Jurkat, Clone E6-1 (cell line): ENCODE results near the gene ITGAE.
A peak's percentile ranks its signal among the peaks of the same experiment; 100 is the strongest.
"Not testable (repeated sequence)": the region's sequence is repeated elsewhere in the genome, so short reads cannot be mapped to it uniquely, and the experiment has no call there.

Source experiments
- DNase-seq: peaks from one replicate; pipeline ENCODE4 v3.0.0-alpha.2; 2011; ENCODE audit warnings: low read depth, low spot score
- H3K4me3 ChIP-seq: 2 replicates; pipeline ENCODE4 v1.5.1; 2011; ENCODE audit warnings: mild to moderate bottlenecking, low read length, control low read depth, moderate library complexity

Gene ITGAE

DNA sequence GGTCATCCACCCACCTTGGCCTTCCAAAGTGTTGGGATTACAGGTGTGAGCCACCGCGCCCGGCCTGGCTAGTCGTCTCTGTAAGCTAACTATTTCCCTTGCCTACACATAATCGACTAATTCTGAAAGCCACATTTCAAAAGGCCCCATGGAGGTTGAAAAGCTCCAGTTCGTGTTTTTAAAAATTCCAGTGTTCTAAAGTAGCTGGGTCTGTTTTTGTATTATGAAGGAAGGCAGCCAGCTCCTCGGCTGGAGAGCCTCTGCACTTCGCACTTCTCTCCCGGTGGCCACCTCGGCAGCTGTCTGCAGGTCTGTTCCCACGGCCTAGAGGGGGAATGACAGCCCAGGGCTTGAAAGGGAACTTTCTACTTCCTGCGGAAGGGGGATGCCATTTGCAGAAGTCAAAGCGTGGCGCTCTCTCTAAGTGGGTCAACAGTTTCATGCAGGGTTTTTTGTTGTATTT, 60.3 kb downstream of the ITGAE start:
- DNase-seq: peak; percentile 97
- no peak overlapping the region for H3K4me3 ChIP-seq

DNA sequence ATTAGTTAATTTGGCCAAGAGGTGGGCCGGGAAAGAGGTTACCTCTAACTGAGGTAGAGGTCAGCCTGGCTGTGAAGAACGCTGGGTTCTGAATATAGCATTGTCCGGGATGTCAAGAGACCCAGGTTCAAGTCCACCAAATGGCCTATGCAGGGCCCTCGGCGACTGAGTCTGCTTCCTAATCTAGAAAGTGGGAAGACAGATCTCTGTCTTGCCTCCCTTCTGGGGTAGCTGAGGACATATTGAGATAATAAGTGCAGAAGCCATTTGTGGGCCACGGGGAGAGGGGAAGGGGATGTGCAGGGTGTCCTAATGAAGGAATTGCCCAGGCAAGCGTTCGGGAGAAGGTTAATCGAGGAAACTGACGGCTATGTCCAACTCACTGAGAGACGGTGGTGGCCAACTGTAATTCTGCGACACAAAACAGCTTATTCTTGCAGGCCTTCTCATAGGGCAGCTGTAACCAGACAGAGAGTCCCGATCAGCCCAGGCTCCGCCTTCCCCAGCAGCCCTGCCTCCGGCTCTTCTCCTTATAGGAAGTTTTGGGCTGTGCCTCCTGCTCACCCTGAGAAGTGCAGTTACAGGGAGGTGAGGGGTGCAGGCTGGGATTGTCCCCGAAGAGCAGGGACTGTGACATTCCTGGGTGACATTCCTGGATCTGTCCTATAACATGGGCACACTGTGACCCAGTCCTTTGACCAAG, 61.4 kb downstream of the ITGAE start:
- no peak for DNase-seq
- H3K4me3 ChIP-seq: no peak overlapping the region

DNA sequence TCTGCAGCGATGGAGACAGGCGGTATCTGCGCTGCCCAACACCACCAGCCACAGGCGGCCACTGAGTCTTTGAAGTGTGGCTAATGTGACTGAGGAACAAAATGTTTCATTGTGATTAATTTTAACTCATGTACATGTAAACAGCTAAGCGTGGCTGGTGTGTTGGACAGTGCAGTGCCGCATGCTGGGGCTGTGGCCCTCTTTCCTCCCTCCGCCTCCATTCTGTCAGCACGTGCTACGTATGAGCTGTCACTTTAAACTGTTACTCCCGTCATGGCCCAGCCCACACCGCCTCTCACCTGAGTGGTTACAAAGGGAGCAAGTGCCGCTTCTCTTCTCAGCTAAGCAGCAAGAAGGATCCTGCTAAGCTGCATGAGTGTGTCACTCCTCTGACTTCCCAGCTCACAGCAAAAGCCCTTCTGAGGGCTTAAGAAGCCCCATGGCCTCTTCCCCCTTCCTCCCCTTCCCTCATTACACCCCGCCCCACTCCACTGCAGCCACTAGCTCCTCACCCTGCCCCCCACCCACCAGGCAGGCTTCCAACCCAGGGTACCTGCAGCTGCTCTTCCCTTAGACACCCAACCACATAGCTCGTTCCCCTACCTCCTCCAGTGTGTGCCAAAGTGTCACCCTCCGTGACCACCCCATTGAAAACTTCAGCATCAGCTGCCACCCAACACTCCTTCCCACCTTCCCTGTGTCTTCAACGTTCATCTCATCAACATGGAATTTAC, 62.3 kb downstream of the ITGAE start:
- H3K4me3 ChIP-seq: peak overlapping the region; percentile 38
- DNase-seq: peak; percentile 82

DNA sequence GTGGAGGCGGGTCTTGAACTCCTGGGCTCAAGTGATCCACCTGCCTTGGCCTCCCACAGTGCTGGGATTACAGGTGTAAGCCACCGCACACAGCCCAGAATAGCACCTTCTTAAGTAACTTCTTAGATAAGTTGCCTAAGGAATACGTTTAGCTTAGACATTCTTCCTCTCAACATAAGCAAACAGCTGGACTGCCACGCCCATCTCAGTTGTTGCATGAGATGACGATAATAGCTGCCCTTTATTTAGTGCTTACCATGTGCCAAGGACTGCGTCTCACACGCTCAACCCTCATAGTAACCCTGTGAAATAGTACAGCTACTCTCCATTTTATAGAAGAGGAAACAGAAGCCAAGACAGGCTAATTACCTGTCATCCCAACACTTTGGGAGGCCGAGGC, 65.5 kb downstream of the ITGAE start:
- DNase-seq: no peak
- H3K4me3 ChIP-seq: no peak overlapping the region

DNA sequence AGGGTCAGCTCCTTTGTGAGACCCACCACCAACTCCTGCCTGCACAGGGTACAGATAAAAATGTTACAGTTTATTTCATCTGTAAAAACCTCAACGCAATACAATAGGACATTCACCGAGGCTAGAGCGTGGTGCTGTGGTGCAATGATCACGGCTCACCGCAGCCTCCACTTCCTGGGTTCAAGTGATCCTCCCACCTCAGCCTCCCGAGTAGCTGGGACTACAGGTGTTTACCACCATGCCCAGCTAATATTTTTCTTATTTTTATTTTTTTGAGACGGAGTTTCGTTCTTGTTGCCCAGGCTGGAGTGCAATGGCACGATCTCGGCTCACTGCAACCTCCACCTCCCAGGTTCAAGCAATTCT, 66.1 kb downstream of the ITGAE start:
- not testable (repeated sequence) for DNase-seq, H3K4me3 ChIP-seq

DNA sequence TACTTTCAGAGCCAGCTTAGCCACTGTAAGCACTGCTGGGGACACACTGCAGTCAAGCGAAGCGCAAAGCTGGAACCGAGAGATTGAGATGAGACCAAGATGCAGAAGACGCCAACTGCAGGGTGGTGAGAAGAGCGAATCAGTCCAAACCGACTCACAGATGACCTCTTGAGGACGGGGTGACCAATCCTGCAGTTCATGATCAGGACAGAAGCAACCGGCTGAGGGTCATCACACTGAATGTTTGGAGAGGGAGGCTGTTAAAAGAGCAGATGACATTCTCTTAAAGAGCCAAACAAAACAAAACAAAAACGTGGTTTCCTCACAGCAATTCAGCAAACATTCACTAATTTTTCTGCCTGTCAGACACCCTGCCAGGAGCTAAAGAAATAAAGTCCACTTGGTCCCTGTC, 68.8 kb downstream of the ITGAE start:
- DNase-seq: no peak
- H3K4me3 ChIP-seq: no peak overlapping the region

DNA sequence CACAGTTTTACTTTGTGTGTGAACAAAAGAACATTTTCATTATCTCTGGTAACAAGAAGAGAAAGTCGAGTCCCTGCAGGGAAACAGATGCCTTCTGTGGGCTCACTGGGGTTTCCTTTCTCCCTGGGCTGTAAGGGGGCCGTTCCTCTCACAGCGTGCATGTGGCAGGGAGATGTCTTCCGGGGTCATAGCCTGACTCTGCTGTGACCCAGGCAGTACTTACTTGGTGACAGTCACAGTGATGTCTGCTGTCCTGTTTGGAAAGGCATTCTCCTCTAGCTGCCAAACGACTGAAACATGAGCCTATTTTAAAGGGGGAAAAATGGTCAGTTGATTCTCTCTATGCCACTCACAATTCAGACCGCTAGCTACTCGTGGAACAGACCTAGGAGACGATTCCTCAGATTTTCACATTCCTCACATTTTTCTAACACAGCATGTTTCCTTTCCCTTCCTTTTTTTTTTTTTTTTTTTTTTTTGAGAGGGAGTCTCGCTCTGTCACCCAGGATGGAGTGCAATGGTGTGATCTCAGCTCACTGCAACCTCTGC, 70.0 kb downstream of the ITGAE start:
- H3K4me3 ChIP-seq: no peak overlapping the region
- no peak for DNase-seq

DNA sequence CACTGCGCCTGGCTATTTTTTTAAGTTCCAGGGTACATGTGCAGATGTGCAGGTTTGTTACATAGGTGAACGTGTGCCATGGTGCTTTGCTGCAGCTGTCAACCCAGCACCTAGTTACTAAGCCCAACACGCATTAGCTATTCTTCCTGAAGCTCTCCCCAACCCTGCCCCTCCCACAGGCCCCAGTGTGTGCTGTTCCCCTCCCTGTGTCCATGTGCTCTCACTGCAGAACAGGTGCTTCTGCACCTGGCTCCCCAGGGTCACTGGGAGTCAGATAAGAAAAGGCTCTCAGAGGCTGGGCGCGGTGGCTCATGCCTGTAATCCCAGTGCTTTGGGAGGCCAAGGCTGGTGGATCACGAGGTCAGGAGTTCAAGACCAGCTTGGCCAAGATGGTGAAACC, 71.1 kb downstream of the ITGAE start:
- H3K4me3 ChIP-seq: no peak overlapping the region
- DNase-seq: no peak

DNA sequence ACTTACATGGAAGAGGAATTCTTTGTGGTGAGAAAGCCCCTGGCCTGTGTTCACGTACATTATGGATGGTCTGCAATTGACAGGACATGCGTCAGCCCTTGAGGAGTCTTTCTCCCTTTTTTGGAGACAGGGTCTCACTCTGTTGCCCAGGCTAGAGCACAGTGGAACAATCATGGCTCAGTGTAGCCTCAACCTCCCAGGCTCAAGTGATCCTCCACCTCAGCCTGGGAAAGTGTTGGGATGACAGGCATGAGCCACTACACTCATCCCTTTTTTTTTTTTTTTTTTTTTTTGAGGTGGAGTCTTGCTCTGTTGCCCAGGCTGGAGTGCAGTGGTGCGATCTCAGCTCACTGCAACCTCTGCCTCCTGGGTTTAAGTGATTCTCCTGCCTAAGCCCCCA, 72.9 kb downstream of the ITGAE start:
- not testable (repeated sequence) for DNase-seq, H3K4me3 ChIP-seq

DNA sequence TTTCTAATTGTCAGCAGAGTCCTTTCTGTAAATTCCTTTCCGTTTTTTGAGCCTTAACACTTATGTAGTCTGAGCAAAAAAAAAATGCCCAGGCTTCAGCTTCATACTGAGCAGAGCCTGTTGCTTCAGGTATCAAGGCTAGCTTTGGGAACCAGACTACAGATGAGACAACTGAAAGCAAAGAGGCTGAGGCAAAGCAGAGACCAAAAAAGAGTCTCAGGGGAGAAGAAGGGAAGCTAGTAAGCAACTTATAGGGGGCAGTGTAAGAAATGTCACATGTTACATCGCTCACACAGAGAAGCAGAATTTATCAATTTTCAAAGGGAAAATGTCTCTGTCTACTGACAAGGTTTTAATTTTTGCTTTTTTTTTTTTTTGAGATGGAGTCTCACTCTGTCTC, 73.9 kb downstream of the ITGAE start:
- no peak overlapping the region for H3K4me3 ChIP-seq
- no peak for DNase-seq

DNA sequence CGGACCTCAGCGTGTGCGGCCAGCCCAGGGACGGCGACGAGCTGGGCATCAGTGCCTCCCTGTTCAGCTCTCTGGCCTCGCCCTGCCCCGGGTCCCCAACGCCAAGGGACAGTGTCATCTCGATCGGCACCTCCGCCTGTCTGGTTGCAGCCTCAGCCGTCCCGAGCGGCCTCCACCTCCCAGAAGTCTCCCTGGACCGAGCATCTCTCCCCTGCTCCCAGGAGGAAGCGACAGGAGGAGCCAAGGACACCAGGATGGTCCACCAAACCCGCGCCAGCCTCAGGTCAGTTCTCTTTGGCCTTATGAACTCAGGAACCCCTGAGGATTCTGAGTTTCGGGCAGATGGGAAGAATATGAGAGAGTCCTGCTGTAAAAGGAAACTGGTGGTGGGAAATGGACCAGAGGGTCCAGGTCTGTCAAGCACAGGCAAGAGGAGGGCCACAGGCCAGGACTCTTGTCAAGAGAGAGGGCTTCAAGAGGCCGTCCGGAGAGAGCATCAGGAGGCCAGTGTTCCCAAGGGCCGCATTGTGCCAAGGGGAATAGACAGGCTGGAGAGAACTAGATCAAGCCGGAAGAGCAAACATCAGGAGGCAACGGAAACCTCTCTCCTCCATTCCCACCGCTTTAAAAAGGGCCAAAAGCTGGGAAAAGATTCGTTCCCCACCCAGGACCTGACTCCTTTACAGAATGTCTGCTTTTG, 76.5 kb downstream of the ITGAE start:
- DNase-seq: no peak
- peak overlapping the region; percentile 97 for H3K4me3 ChIP-seq

DNA sequence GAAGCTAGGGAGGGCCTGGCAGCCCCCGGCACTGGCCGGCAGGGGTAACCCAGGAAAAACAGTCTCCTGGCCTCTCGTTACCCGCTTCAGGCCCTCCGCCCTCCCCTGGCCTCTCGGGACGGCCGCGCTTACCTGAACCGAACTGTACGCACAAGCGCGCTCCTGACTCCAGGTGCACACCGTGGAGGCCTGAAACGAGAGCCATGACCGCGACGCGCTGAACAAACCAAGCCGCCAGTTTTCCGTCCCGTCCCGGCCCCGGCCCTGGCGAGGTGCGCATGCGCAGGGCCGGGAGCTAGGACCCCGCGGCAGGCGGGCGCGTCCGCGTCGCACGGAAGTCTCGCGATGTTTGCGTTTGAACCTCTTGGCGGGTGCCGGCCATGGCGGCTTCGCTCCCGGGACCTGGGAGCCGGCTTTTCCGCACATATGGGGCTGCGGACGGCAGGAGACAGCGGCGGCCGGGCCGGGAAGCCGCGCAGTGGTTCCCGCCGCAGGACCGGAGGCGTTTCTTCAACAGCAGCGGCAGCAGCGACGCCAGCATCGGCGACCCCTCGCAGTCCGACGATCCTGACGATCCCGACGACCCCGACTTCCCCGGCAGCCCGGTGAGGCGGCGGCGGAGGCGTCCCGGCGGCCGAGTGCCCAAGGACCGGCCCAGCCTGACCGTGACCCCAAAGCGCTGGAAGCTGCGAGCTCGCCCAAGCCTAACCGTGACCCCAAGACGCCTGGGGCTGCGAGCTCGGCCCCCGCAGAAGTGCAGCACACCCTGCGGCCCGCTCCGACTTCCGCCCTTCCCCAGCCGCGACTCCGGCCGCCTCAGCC, 77.2 kb downstream of the ITGAE start, which contains the start of gene HASPIN:
Gene HASPIN (plus strand): TSS at position 348 of the 822 bp plus-strand sequence. CDS start 33 bp downstream, at position 381.
- peak within 1 kb of the TSS; percentile 97 for H3K4me3 ChIP-seq
- DNase-seq: peak; percentile 86

DNA sequence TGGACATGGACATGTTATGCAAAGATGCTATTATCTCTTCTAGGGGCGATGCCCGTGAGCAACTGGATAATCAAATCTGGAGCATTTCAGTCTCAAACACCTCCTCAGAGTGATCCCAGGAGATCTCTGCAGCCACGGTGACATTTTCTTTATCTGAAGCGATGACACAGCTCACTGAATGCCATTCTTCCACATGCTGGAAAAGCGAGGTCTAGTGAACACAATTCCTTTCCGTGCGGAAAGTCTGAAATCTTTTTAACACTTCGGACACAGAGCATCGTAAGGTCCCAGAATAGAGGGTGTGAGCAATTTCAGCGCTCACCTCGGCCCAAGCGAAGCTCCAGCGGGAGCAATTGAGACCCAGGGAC, 77.8 kb downstream of the ITGAE start:
- H3K4me3 ChIP-seq: peak overlapping the region; percentile 97
- no peak for DNase-seq

DNA sequence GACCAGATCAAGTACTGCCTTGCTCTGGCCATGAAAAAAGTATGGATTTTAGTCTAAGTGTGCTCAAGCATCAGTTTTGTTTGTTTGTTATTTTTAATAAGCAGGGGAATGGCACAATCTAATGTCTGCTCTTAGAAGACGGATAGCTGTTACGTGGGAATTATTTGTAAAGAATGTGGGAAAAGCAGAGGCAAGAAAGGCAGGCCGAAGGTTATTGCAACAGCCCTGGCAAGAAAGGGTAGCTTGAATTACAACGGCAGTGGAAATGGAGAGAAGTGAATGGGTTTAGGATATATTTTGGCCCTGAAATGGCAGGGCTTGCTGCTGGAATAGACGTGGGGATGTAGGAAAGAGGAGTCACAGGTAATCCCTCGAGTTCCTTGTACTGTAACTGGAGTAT, 78.3 kb downstream of the ITGAE start:
- H3K4me3 ChIP-seq: peak overlapping the region; percentile 97
- DNase-seq: no peak

DNA sequence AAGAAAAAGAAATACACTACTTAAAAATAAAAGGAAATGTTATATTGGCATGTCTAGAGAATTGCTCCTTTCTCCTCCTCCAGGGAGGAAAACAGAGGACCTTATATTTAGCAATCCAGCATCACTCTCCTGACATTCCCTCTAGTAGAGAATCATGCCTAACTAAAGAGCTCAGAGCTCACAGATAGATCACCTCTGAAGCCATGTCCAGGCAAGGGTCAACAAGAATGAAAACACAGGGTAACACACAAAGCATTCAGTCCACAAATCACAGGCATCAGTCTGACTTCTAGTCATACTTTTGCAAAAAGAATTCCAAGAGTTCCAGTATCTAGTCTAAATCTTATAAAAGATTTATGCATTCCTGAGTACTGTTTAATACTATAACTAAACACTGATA, 81.7 kb downstream of the ITGAE start:
- DNase-seq: no peak
- H3K4me3 ChIP-seq: no peak overlapping the region

DNA sequence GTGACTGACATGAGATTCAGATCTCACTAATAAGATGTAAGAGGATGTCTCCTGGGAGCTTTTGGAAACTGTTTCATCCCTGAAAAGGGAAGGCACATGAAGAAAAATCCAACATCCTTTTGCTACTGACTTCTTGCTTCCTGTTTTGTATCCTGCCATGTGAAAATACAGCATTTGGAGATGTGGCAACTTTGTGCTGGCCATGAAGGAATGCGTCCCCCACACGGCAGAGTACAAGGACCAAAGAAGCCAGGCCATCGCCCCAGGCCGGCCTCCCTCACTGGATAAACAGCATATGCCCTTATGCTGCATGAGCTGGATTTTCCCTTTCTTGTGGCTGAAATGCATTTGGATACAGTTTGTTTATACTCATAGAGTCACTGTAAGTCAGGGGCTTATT, 82.8 kb downstream of the ITGAE start:
- H3K4me3 ChIP-seq: no peak overlapping the region
- DNase-seq: no peak

DNA sequence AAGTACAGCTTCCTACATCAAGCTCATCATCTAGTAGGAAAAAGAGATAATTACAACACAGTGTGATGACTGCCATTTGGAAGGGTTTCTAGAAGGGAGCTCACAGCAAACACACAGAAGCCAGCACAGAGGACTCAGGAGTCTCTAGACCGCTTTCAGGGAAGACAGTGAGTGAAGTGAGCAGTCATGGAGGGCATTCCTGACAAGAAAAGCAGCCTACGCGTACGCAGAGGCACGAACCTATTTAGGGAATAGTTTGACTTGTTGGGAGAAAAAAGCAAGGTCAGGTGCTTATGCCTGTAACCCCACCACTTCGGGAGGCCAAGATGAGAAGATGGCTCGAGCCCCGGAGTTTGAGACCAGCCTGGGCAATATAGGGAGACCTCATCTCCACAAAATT, 85.7 kb downstream of the ITGAE start:
- no peak overlapping the region for H3K4me3 ChIP-seq
- no peak for DNase-seq

DNA sequence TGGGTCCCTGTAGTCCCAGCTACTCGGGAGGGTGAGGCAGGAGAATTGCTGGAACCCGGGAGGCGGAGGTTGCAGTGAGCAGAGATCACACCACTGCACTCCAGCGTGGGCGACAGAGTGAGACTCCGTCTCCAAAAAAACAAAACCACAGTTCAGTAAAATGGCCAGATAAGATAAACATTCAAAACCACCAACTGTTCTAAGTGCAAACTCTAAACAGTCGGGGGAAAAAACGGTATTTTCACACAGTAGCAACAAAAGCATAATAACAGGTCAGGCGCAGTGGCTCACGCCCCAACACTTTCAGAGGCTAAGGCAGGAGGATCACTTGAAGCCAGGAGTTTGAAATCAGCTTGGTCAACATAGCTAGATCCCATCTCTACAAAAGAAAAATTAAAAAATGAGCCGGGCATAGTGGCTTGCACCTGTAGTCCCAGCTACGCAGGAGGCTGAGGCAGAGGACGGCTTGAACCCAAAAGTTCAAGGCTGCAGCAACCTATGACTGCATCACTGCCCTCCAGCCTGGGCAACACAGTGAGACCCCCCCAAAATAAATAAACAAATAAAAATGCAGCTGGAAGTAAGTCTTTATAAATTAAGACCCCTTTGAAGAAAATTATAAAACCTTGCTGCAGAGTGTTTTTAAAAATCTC, 88.1 kb downstream of the ITGAE start:
- peak; percentile 80 for DNase-seq
- no peak overlapping the region for H3K4me3 ChIP-seq

DNA sequence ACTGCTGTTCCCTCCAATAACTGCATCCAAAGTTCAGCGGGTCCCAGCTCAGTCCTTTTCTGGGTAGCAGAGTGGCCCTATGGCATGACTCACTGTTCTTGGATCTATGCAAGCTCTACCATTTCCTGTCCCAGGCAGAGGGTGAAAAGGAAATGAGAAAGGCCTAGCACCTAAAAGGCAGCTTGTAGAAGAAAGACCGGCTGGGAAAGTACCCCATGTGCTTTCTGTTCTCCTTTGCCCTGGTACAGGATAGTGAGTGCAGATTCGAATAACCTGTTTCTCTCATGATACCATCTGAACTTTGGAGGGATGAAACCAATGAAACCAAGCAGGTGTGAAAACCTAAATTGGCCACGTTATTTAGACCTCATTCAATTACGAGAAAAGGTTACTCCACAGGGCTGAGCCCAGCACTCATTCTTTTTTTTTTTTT, 90.0 kb downstream of the ITGAE start:
- peak; percentile 95 for DNase-seq
- H3K4me3 ChIP-seq: peak overlapping the region; percentile 30
